Astrocyte of the spinal cord (primary cell): ENCODE measurements around the gene ANKUB1.
A peak's percentile ranks its signal among the peaks of the same experiment; 100 is the strongest.

Experiments
- DNase-seq: peaks from one replicate; pipeline ENCODE4 v3.0.0; 2011; ENCODE audit warnings: low read depth, low spot score
- H3K4me3 ChIP-seq: 2 replicates; pipeline ENCODE4 v1.5.1; 2011; ENCODE audit warnings: low read depth, mild to moderate bottlenecking, low read length, moderate library complexity
- in situ Hi-C: cut with HindIII; loops from 2 replicates; pipeline ENCODE4 v1.10.0; 2017; ENCODE audit warnings: low sequenced_read_pairs
- TF ChIP-seq, protein P1 (sequence below): IDR thresholded peaks from 2 replicates; pipeline ENCODE4 v1.5.1; 2012; ENCODE audit warnings: low read depth, mild to moderate bottlenecking, low read length, inconsistent platforms

The ANKUB1 gene

DNA sequence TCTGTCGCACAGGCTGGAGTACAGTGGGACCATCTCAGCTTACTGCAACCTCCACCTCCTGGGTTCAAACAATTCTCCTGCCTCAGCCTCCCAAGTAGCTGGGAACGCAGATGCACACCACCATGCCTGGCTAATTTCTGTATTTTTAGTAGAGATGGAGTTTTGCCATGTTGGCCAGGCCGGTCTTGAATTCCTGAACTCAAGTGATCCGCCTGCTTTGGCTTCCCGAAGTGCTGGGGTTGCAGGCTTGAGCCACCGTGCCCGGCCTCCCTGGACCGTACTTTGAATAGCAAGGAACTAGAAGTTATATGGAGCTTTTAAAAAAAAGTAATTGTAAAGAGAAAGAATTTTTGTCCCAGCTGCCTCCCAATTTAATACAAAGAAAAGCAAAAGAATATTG is 8.3 kb upstream of the ANKUB1 start:
- no peak for DNase-seq
- in situ Hi-C loops, result no loop called here
- TF ChIP-seq, protein P1, sequence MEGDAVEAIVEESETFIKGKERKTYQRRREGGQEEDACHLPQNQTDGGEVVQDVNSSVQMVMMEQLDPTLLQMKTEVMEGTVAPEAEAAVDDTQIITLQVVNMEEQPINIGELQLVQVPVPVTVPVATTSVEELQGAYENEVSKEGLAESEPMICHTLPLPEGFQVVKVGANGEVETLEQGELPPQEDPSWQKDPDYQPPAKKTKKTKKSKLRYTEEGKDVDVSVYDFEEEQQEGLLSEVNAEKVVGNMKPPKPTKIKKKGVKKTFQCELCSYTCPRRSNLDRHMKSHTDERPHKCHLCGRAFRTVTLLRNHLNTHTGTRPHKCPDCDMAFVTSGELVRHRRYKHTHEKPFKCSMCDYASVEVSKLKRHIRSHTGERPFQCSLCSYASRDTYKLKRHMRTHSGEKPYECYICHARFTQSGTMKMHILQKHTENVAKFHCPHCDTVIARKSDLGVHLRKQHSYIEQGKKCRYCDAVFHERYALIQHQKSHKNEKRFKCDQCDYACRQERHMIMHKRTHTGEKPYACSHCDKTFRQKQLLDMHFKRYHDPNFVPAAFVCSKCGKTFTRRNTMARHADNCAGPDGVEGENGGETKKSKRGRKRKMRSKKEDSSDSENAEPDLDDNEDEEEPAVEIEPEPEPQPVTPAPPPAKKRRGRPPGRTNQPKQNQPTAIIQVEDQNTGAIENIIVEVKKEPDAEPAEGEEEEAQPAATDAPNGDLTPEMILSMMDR, result no peak
- H3K4me3 ChIP-seq, result no peak overlapping the region

- in situ Hi-C loops, result no loop called here
- DNase-seq, result no peak
- H3K4me3 ChIP-seq, result no peak overlapping the region
- TF ChIP-seq, protein P1, result no peak
Observed at GRCh38 chr3:149796026-149796425, 3.7 kb upstream of the ANKUB1 start.

- TF ChIP-seq, protein P1, result no peak
- no peak for DNase-seq
- H3K4me3 ChIP-seq, result no peak overlapping the region
- in situ Hi-C loops, result no loop called here
Observed at GRCh38 chr3:149790698-149791097, 1.7 kb downstream of the ANKUB1 start.

DNA sequence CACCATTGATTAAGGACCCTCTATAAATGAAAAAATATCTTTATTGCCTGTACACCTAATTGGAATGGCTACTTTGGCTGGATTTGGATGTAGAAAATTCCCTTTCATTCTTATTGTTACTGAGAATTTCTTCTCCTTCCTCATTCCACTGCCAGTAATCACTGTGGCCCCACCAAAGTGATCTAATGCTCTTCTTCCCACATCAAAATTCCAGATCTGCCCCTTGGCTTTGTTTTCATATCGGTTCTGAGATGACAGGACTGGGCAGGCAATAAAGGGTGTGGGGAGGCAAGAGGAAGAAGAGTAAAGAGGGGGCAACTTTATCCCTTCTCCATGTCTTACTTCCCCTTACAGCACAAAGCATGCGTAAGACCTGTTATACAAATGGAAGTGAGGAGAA is 2.1 kb downstream of the ANKUB1 start:
- DNase-seq, result no peak
- in situ Hi-C loops, result no loop called here
- TF ChIP-seq, protein P1, result no peak
- no peak overlapping the region for H3K4me3 ChIP-seq

GRCh38 chr3:149784064-149784704 is 8.2 kb downstream of the ANKUB1 start:
- H3K4me3 ChIP-seq, result no peak overlapping the region
- in situ Hi-C loops, result no loop called here
- no peak for DNase-seq
- TF ChIP-seq, protein P1, result no peak

GRCh38 chr3:149783576-149783975 is 8.8 kb downstream of the ANKUB1 start:
- in situ Hi-C loops, result no loop called here
- peak; percentile 69 for DNase-seq
- H3K4me3 ChIP-seq, result no peak overlapping the region
- TF ChIP-seq, protein P1, result no peak

DNA sequence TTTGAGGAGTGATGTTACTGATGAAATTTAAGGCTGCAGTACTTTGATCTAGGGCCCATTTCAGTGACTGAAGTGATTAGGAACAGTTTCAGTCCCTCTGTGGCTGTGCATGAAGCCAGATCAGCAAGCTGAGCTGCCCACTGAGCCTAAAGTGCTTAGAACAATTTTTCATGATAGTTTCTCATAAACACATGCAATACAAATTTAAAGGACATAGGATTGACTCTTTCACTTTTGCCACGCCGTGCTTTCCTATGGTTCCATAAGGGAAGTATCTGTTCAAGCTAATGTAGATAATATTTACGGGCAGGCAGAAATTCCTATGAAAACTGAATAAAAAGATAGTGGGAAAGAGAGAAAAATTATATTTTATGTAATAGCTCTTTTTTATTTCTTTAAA is 10.6 kb downstream of the ANKUB1 start:
- in situ Hi-C loops, result no loop called here
- no peak for DNase-seq
- TF ChIP-seq, protein P1, result no peak
- H3K4me3 ChIP-seq, result no peak overlapping the region
